Dedifferentiated amniotic fluid mesenchymal stem cell (primary cell): ENCODE results near the gene ENPP7.

Experiments used
- DNase-seq: peaks from one replicate; pipeline ENCODE4 v3.0.0-alpha.2; 2016; ENCODE audit errors: extremely low spot score

ENPP7 gene

GRCh38 chr17:79732254-79732653 lies 1.5 kb downstream of the ENPP7 start:
- no peak for DNase-seq

- DNase-seq: no peak
These were observed 2.3 kb downstream of the ENPP7 start for GRCh38 chr17:79732804-79733691.

DNA sequence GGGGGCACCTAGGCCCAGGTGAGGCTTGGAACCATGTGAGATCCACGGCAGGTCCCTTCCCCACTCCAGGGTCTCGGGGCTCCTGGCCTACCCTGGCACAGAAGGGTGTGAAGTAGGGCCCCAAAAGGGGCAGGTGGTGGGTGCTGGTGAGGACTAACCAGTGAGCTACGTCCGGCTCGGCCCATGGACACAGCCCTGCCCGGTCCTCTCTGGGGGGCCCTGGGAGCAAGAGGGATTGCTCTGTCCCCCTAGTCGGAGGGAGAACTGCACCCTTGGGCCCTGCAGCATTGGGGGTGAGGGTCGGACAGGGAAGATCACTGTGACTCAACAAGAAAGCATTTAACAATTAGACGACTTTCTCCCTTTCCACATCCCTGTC lies 2.9 kb downstream of the ENPP7 start:
- DNase-seq: no peak

DNA sequence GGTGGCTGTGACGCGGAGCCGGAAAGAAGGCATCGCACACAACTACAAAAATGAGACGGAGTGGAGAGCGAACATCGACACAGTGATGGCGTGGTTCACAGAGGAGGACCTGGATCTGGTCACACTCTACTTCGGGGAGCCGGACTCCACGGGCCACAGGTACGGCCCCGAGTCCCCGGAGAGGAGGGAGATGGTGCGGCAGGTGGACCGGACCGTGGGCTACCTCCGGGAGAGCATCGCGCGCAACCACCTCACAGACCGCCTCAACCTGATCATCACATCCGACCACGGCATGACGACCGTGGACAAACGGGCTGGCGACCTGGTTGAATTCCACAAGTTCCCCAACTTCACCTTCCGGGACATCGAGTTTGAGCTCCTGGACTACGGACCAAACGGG lies 4.4 kb downstream of the ENPP7 start:
- DNase-seq: no peak

DNA sequence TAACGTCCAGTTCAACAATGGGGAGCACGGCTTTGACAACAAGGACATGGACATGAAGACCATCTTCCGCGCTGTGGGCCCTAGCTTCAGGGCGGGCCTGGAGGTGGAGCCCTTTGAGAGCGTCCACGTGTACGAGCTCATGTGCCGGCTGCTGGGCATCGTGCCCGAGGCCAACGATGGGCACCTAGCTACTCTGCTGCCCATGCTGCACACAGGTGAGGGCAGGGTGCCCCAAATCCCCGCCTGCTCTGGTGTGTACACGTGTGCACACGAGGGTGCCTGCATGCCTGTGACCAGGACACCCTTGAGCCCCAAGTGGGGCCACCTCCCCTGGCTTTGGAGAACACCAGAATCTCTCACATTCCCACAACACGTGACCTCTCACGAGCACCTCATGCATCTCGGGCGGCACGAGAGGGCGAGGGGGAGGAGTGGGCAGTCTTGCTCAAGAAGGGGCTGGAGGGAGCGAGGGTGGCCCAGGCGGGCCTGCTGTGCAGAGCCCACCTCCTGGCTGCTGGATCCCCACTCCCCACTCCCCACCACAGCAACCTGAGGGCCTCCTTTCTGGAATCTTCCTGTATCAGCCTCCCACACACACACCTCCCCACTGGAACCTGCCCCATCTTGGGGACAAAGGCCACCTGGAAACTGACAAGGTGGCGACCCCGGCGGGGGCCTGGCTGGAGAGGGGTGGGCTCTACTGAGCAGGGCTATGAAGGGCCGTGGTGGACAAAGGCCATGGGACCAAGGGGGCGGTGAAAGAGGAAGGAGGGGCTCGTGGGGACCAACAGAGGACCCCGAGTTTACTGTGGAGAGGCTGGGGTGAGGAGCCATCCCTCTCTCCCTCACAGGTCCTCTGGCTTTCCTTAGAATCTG lies 6.5 kb downstream of the ENPP7 start:
- no peak for DNase-seq

DNA sequence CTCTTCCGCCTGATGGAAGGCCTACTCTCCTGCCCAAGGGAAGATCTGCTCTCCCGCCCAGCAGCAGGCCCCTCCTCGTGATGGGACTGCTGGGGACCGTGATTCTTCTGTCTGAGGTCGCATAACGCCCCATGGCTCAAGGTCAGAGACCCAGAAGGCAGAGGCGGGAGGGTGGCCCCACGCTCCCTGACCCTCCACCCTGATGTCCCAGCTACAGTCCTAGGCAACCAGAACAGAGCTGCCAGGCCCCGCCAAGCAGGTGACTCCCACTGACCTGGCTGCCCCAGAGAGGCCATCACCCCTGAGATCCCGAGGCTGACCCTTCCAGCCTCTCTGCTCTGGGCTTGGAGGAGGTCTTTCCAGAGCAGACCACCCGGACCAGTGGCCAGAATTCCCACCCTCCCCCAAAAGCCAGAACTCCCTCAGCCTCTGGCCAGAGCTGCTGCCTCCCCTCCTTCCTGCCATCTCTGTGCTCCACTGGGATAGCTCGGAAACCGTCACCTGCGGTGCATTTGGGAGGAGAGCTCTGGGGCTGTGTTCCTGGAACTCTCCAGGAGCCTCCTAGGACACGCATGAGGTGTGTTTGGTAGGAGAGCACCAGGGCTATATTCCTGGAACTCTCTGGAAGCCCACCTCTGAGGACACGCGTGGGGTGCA lies 7.3 kb downstream of the ENPP7 start:
- no peak for DNase-seq

DNA sequence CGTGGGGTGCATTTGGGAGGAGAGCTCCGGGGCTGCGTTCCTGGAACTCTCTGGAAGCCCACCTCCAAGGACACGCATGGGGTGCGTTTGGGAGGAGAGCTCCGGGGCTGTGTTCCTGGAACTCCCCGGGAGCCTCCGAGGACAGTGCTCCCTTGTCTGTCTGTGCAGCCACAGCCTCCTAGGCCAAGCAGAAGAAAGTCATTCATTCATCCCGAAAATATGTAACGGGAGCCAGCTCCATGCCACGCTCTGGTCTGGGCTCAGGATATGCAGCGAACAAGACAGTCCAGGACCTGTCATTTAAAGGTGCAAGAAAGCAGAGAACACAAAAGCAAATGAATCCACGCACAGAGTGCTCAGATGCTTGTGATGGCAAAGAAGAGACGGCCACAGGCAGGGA lies 7.9 kb downstream of the ENPP7 start:
- no peak for DNase-seq

DNA sequence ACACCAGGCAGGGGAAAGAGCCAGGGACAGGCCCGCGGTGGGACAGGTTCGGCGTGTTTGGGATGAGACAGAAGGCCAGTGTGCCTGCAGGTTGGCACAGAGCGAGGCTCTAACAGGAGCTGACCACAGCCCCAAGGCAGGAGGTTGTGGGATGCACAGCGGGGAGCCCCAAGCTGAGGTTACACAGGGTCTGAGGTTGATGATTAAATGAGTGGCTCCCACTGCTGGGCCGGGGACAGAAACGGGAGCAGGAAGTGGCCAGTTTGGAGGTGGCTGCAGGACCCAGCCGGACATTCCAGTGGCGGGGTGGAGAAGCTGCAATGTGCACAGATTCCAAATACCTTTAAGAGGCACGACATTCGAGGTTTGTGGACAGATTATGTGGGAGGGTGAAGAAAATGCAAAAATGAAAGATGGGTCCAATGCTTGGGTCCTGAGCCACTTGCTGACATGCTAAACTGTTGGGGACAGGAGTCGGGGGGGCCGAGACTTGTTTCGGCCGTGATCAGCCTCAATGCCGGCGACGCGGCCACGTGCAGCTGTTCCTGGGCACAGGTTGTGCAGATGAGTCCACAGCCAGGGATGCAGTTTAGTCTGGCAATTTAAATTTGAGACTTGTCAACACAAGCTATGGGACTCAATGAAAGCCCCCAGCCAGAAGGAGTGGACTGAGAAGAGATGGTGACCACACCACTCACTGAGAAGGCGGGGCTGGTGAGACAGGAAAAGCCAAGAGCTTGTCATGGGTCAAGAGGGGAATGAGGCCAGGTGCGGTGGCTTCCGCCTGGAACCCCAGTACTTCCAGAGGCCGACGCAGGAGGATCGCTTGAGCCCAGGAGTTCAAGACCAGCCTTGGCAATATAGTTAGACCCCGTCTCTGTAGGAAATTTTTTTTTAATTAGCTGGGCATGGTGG lies 8.7 kb downstream of the ENPP7 start:
- no peak for DNase-seq

DNA sequence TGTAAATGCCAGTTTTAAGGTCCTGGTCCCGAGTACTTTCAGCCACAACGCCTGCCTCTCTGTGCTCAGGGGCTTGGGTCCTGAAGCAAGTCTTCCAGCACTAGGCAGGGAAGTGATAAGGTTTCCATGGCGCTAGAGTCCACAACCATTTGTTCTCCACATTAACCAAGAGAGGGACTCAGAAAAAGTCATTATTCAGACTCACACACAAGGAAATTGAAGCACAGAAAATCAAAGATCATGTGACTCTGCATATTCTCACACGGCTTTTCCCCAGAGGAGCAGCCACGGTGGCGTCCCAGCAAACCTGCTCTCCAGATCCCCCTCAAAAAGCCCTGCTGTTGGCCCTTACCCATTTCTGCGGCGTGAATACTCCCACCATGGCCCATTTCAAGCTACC lies 9.7 kb downstream of the ENPP7 start:
- no peak for DNase-seq

DNA sequence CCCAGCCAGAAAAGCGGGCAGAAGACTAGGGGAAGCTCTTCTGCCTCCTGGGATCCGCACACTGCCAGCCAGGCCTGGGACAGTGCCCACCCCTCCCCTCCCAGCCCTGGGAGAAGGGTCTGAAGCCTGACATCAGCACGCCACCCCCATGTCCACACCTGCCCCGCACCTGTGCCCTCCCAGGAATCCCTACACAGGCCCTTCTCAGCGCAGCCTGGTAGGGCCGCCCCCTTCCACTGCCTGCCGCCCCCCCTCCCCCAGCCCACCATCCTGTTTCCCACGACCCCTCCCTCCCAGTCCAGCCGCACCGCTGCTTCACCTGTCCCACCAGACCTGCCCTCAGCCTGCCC lies 10.6 kb downstream of the ENPP7 start:
- no peak for DNase-seq

GRCh38 chr17:79741751-79742588 lies 11.2 kb downstream of the ENPP7 start:
- peak; percentile 43 for DNase-seq

DNA sequence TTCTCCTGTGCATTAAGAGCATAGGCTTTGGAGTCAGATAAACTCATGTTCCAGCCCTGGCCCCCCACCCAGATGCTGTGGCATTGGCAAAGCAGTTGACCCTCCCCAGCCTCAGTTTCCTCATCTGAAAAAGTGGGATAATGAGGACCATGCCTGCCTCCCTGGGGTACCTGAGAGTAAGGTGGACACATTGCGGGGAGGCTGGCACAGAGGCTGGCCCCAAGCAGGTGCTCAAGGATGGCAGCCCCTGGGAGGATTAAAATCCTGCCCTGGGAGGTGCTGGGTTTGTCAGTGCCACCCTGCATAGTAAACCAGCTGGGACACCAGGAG lies 11.8 kb downstream of the ENPP7 start:
- no peak for DNase-seq

DNA sequence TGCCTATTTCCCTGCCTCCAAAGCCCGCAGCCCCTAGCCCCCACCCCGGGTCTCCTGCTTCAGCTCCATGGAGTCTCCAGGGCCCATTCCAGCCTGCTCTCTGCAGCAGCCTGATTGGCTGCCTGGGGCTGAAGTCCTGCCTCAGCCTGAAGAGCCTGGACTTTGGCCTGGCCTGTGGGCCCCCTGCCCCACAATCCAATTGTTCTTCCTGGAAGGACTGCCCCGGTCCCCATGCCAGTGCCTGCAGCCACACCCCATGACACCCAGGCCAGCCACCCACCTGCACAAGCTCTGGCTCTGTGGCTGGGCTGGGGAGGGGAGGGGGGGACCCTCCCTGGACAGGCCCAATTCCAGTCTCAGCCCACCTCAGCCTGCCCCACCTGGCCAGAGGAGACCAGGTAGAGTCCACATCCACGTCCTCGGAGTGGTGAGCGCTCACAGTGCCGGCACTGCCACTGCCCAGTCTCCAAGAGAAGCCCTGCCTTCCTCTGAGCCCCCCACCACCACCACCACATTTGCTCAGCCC lies 12.3 kb downstream of the ENPP7 start:
- DNase-seq: no peak

DNA sequence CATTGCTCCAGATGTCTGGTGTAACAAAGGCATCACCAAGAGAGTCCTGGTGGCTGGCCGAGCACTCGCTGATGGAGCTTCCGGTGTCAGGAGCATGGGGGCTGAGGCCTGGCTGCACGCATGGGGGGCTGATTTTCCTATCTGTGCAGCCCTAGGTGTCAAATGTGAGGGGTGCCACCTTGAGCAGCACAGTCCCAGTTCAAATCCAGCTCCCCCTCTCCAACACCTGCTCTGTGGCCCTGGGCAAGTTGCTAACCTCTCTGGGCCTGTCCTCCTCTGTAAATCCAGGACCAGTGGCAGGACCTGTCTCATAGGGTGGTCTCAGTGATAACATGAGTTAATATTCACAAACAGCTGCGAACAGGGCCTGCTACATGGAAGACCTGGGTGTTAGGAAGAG lies 12.9 kb downstream of the ENPP7 start:
- DNase-seq: no peak

DNA sequence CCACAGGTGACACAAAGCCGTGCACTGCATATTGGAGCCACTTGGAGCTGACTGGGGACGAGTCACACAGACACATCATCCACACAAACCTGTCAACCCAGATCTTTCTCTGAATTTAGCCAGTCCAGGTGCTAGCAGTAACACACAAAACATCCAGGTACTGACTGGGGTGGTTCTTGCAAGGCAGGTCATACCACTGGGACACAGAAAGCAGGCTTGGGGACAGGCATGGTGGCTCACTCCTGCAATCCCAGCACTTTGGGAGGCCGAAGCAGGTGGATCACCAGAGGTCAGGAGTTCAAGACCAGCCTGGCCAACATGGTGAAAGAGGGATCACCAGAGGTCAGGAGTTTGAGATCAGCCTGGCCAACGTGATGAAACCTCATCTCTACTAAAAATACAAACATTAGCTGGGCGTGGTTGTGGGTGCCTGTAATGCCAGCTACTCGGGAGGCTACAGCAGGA lies 14.9 kb downstream of the ENPP7 start:
- DNase-seq: no peak

DNA sequence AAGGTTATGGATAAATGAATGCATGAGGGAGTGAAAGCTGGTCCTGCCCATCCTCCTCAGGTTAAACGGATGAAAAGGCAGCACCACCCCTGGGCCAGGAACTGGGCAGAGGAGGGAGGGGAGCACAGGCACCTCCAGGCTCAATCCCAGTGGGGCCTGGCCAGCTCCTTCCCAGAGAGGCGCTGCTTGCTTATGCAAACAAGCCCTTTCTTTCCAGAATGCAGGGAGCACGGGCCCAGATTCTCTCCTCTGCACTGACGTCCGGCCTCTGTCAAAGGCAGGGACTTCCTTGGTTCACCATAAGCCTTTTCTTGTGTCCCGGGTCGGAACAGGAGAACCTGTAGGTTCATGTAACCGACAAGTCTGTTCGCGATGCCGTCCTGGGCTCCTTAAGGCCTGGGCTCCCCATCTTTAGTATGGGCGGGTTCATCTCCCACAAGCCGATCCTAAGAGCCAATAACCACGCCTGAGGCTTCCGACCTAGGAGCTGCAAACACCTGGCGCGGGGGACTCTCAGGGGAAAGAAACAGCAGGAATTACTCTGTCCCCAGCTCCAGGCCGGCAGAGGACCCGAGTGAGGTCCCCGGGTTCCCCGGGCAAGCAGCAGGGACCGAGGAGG lies 16.3 kb downstream of the ENPP7 start:
- no peak for DNase-seq

DNA sequence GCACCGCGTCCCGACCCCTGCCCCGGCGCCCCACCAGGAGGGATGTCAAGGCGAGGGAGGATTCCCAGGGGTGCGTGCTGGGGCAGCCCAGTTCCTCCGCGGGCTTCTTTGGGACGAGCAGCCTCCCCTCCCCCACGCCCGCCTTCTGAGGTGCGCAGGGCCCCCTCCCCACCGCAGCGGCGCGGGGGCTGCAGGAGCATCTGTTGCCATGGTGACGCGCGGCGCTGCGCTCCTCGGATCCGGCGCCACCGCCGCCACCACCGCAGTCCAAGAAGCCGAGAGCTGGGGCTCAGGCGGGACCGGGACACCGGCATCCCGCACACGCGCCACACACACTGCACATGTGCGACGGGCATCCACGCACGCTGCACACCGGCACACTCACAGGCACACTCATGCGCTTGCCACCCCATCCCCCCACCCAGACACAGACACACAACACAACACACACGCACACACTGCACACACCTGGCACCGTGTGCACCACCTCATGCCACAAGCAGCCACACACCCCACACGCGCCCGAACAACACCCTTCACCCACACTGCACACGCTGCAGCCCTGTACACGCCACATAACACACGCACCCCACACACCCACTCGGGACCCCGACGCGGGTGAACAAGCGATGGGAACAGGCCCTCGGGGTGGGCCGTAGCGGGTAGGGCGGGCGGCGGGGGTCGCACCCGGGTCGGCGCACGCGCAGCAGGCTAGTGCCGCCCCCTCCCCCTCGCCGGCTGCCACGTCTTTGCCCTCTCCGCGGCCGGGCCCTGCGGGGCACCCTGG lies 17.0 kb downstream of the ENPP7 start:
- no peak for DNase-seq

GRCh38 chr17:79748295-79749099 lies 17.8 kb downstream of the ENPP7 start:
- DNase-seq: no peak
